Uterine smooth muscle cell (primary cell): ENCODE data around the gene ADGRE2. TPM values are rescaled to one million over a fixed set of nuclear protein-coding genes. Genes with fewer than 3 reads are reported as not detected.

Experiments used
- total RNA-seq: library from RNA; depleted of rRNA; stranded (reverse); fragments of >200 nt; gene quantifications from 2 replicates; pipeline ENCODE4 v1.2.3, GENCODE V29; 2014

ADGRE2 gene
- total RNA-seq: 0.11 and 0.12 TPM in 2 replicates

GRCh38 chr19:14778110-14778845 lies at the start of gene ADGRE2:
ADGRE2 (minus strand) TSS chr19:14778560; CDS start chr19:14776756, 1,804 bp downstream.

GRCh38 chr19:14689598-14690503 lies 88.5 kb downstream of the ADGRE2 start, which contains the start of gene ZNF333:
ZNF333 (plus strand) TSS chr19:14690048; CDS start chr19:14693492, 3,444 bp downstream.

Other genes with a start within 250 kb of the ADGRE2 start
- gene TECR, start 249.0 kb downstream of the ADGRE2 start, total RNA-seq: 22.7 and 25.2 TPM in 2 replicates
- gene NDUFB7, start 206.5 kb downstream of the ADGRE2 start, total RNA-seq: 243 and 282 TPM in 2 replicates
- gene CLEC17A, start 195.5 kb downstream of the ADGRE2 start, total RNA-seq: 0.12 TPM in 1 of 2 replicates, not detected in the other
- under 0.01 TPM in 1 of 2 replicates, not detected in the other for gene ADGRE3, start 103.7 kb downstream of the ADGRE2 start, total RNA-seq
- 28.2 and 29.8 TPM in 2 replicates for gene ZNF333, start 88.5 kb downstream of the ADGRE2 start, total RNA-seq
- not detected in 2 replicates for gene OR7A5, start 56.6 kb upstream of the ADGRE2 start, total RNA-seq
- gene OR7C1, start 56.6 kb upstream of the ADGRE2 start, total RNA-seq: not detected in 2 replicates
- gene OR7A10, start 70.4 kb upstream of the ADGRE2 start, total RNA-seq: not detected in 2 replicates
- not detected in 2 replicates for gene OR7A17, start 107.6 kb upstream of the ADGRE2 start, total RNA-seq
- not detected in 2 replicates for gene OR7C2, start 162.9 kb upstream of the ADGRE2 start, total RNA-seq
- gene SLC1A6, start 201.3 kb upstream of the ADGRE2 start, total RNA-seq: under 0.01 TPM in 1 of 2 replicates, not detected in the other